A549 (cell line): ENCODE results near the gene NMT1.

Experiments used
- REST ChIP-seq: fragments of 200-600 bp; sonication (generic); IDR thresholded peaks from 2 replicates; pipeline ENCODE4 v1.6.1; 2016; ENCODE audit warnings: antibody characterized with exemption, mild to moderate bottlenecking, moderate library complexity
- ZFP36 ChIP-seq: fragments of 450-650 bp; IDR thresholded peaks from 2 replicates; pipeline ENCODE4 v1.6.1; 2014; ENCODE audit warnings: borderline replicate concordance; ENCODE audit not compliant: partially characterized antibody

- TF ChIP-seq REST = no peak
- no peak for TF ChIP-seq ZFP36
These were observed 8.9 kb downstream of the NMT1 start for GRCh38 chr17:45070001-45070400.
